Heart left ventricle (tissue), 16 donors: ENCODE data around the gene FAM227B. TPM values are rescaled to one million over a fixed set of nuclear protein-coding genes. Genes with fewer than 3 reads are reported as not detected.

Source experiments
- ATAC-seq, 4 donors: fragments of 200-7000 bp; cut with Tn5 transposase; one replicate each; pipeline ENCODE4 v1.9.1; 2020 to 2022; ENCODE audit warnings: moderate library complexity in 4 of 4, mild to moderate bottlenecking in 3 of 4, moderate number of reproducible peaks in 1 of 4
- DNase-seq, 5 donors: peaks; one replicate each; pipeline ENCODE4 v3.0.0-alpha.2; 2020
- H3K27ac ChIP-seq, 12 donors: fragments of 200-600 bp; sonication (generic) in 4 of 12; one replicate each; pipeline versions ENCODE4 v1.5.0 to v1.8.0; 2016 to 2022; ENCODE audit warnings: mild to moderate bottlenecking in 2 of 12
- H3K27me3 ChIP-seq, 9 donors: fragments of 200-600 bp; sonication (generic) in 2 of 9; one replicate each; pipeline versions ENCODE4 v1.5.1 to v1.8.0; 2016 to 2022; ENCODE audit warnings: mild to moderate bottlenecking in 3 of 9
- H3K36me3 ChIP-seq, 9 donors: fragments of 200-600 bp; sonication (generic) in 2 of 9; one replicate each; pipeline versions ENCODE4 v1.5.0 to v1.8.0; 2018 to 2022; ENCODE audit warnings: mild to moderate bottlenecking in 2 of 9
- H3K4me1 ChIP-seq, 12 donors: fragments of 200-600 bp; sonication (generic) in 4 of 12; one replicate each; pipeline versions ENCODE4 v1.5.0 to v1.8.0; 2016 to 2022; ENCODE audit warnings: mild to moderate bottlenecking in 3 of 12
- H3K4me3 ChIP-seq, 12 donors: fragments of 200-600 bp; sonication (generic) in 4 of 12; one replicate each; pipeline versions ENCODE4 v1.5.0 to v1.8.0; 2017 to 2022; ENCODE audit warnings: mild to moderate bottlenecking in 9 of 12, moderate library complexity in 4 of 12
- H3K9me3 ChIP-seq, 12 donors: fragments of 200-600 bp; sonication (generic) in 4 of 12; one replicate each; pipeline versions ENCODE4 v1.5.0 to v1.8.0; 2016 to 2022; ENCODE audit warnings: mild to moderate bottlenecking in 1 of 12
- CTCF ChIP-seq, 12 donors: fragments of 200-600 bp; sonication (generic) in 4 of 12; IDR thresholded peaks; one replicate each; pipeline versions ENCODE4 v1.5.0 to v1.8.0; 2018 to 2022; ENCODE audit warnings: antibody characterized with exemption in 12 of 12, mild to moderate bottlenecking in 5 of 12
- POLR2A ChIP-seq, 2 donors: fragments of 450-650 bp; IDR thresholded peaks; one replicate each; pipeline ENCODE4 v1.6.1; 2017; ENCODE audit warnings: antibody characterized with exemption in 2 of 2, mild to moderate bottlenecking in 2 of 2, moderate library complexity in 2 of 2
- WGBS, 4 donors: extraction: QIAGEN DNeasy Blood & Tissue Kit in 2 of 4; methylation state at CpG; one replicate each; pipeline versions ENCODE4 v1.1.5 to v1.1.7; 2013 to 2018; 5-methylcytosine and 5-hydroxymethylcytosine counted together
- intact Hi-C, 10 donors: fragments of 100-400 bp; cut with DNase I; formaldehyde crosslinking; loops; one replicate each; pipeline versions ENCODE4 v1.11.1 to v1.14.2; 2022
- polyA plus RNA-seq, 2 donors: library from polyadenylated mRNA; stranded (reverse); fragments of 200-250 nt; gene quantifications; one replicate each; pipeline ENCODE4 v1.2.3, GENCODE V29; 2013
- total RNA-seq, 9 donors: library from RNA; depleted of rRNA in 2 of 9; stranded (reverse); fragments of >200 nt in 2 of 9; fragmentation: NEBNext Ultra II Directional in 3 of 9; extraction: Animal tissue kit (Norgen Biotek cat#: 25700) in 3 of 9; gene quantifications; one replicate each; pipeline versions ENCODE4 v1.1.0 to v1.2.4, GENCODE V29; 2016 to 2023
- donor health status: ischemic (EF 13 %, LVEDD 7.1; RV severe dilation, severe dysfunction).
- donor health status: healthy with polysubstance abuse.
- donor health status: DM: no; HTN: yes; CAD: no.
- donor health status: DM: no; HTN: no; CAD: no.
- donor health status: ischemic (EF 25% LVEDD 6.9; RV normal size, moderate dysfunction).
- donor health status: ischemic (EF 25% LVEDD 5.7; RV mildly dilated, moderate dysfunction).
- donor health status: healthy.
- donor health status: DM: yes; HTN: yes; CAD: no.
- donor health status: ischemic (EF 35%, LVEDD 5.7; RV mildly dilated, moderate dysfunction).
- donor health status: nonischemic (EF 11% LVEDD 7.7; RV severe dilation, severe dysfunction).
- donor health status: DM: yes; HTN: yes; CAD: no.
- donor health status: PGD.
- donor health status: ischemic (EF 29% LVEDD 5.4; RV normal size, mild dysfunction).
- donor health status: nonischemic (EF 23%, LVEDD 6.1; RV moderate dilation, normal function).

Gene FAM227B
- total and polyA plus RNA-seq, 11 donors, result 5.8 to 18.8 (median 14.3) TPM

- TF ChIP-seq POLR2A (IDR thresholded peaks at IDR 0.05) (no peak), CTCF (IDR thresholded peaks at IDR 0.05) (no peak)
- Histone ChIP-seq H3K27ac (peak overlapping the region in 1 of 12 donors; percentile 47), H3K36me3 (no peaks in the 10 kb centered on the region), H3K4me3 (no peak overlapping the region), H3K9me3 (peaks cover 0 to 42% (median 21%) of the 10 kb centered on the region in 12 donors), H3K4me1 (no peaks in the 10 kb centered on the region), H3K27me3 (no peaks in the 10 kb centered on the region)
- ATAC-seq (no peak), DNase-seq (no peak)
- 58 to 76% (median 65%) methylated on average over 1 of the region's 1 CpG for WGBS, 4 donors
- intact Hi-C loops, result no loop called here
Observed at GRCh38 chr15:49656734-49657133, 36.1 kb upstream of the FAM227B start.

GRCh38 chr15:49652922-49653321 lies 32.3 kb upstream of the FAM227B start:
- no peak overlapping the region for H3K4me3 ChIP-seq
- TF ChIP-seq CTCF (IDR thresholded peaks at IDR 0.05), result no peak
- TF ChIP-seq POLR2A (IDR thresholded peaks at IDR 0.05), result no peak
- H3K36me3 ChIP-seq, result no peaks in the 10 kb centered on the region
- DNase-seq (no peak), ATAC-seq (no peak)
- no peaks in the 10 kb centered on the region for H3K27me3 ChIP-seq
- no peak overlapping the region for H3K27ac ChIP-seq
- intact Hi-C loops, result no loop called here
- H3K9me3 ChIP-seq, result peaks cover 0 to 35% (median 19%) of the 10 kb centered on the region in 12 donors
- WGBS, 4 donors, result 49 to 98% (median 95%) methylated on average over 1 of the region's 1 CpG
- H3K4me1 ChIP-seq, result peaks cover 0 to 5% (median 0%) of the 10 kb centered on the region in 12 donors

- WGBS, 4 donors, result 72 to 92% (median 86%) methylated on average over 2 of the region's 2 CpGs
- intact Hi-C loops, result no loop called here
- peaks cover 0 to 13% (median 2%) of the 10 kb centered on the region in 12 donors for H3K4me1 ChIP-seq
- peaks cover 0 to 41% (median 19%) of the 10 kb centered on the region in 12 donors for H3K9me3 ChIP-seq
- no peak for ATAC-seq
- DNase-seq, result no peak
- H3K4me3 ChIP-seq, result no peak overlapping the region
- H3K36me3 ChIP-seq, result peaks cover 0 to 3% (median 0%) of the 10 kb centered on the region in 9 donors
- no peaks in the 10 kb centered on the region for H3K27me3 ChIP-seq
- no peak overlapping the region for H3K27ac ChIP-seq
- TF ChIP-seq CTCF (IDR thresholded peaks at IDR 0.05), result no peak
- TF ChIP-seq POLR2A (IDR thresholded peaks at IDR 0.05), result no peak
Observed at GRCh38 chr15:49650676-49651075, 30.1 kb upstream of the FAM227B start.

- no peak for ATAC-seq
- no peak for TF ChIP-seq POLR2A (IDR thresholded peaks at IDR 0.05)
- no peak for TF ChIP-seq CTCF (IDR thresholded peaks at IDR 0.05)
- no peak overlapping the region for H3K4me3 ChIP-seq
Observed at GRCh38 chr15:49649987-49650386, 29.4 kb upstream of the FAM227B start.

More at GRCh38 chr15:49649987-49650386, 29.4 kb upstream of the FAM227B start:
- H3K4me1 ChIP-seq, result peaks cover 0 to 20% (median 5%) of the 10 kb centered on the region in 12 donors
- H3K27me3 ChIP-seq, result no peaks in the 10 kb centered on the region
- WGBS, 4 donors, result 96 to 100% (median 97%) methylated on average over 1 of the region's 1 CpG
- no peak for DNase-seq
- peaks cover 0 to 3% (median 0%) of the 10 kb centered on the region in 9 donors for H3K36me3 ChIP-seq
- peaks cover 0 to 41% (median 19%) of the 10 kb centered on the region in 12 donors for H3K9me3 ChIP-seq
- intact Hi-C loops, result no loop called here
- H3K27ac ChIP-seq, result no peak overlapping the region
